Stimulated activated CD8-positive, alpha-beta memory T cell treated with anti-CD3 and anti-CD28 coated beads, Interleukin-15, amount 100 ng/mL, for 48 hours (primary cell): Measurements from ENCODE around the gene ADGRB3.

Experiments used
- DNase-seq, 2 donors: peaks; one replicate each; pipeline ENCODE4 v3.0.0-alpha.2; 2020; ENCODE audit warnings: low read depth in 2 of 2

ADGRB3 gene

DNA sequence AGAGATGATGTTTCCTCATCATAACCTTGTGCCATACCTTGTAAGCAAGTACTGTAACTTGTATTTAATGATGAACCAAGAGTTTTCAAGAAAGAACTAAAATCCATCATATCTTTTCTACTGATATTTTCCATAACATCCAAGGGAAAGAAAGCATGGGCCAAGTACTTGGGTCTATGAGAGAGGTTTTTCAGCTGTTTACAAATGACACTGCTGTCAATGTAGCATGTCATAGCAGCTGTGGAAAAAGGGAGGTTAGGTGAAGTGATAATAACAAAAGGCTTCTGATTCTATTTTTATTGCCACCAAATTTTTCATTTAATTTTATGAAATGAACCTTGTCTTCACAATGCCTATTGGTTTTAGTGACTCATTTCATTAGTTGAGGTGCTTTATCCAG, 679.4 kb downstream of the ADGRB3 start:
- DNase-seq = no peak

DNA sequence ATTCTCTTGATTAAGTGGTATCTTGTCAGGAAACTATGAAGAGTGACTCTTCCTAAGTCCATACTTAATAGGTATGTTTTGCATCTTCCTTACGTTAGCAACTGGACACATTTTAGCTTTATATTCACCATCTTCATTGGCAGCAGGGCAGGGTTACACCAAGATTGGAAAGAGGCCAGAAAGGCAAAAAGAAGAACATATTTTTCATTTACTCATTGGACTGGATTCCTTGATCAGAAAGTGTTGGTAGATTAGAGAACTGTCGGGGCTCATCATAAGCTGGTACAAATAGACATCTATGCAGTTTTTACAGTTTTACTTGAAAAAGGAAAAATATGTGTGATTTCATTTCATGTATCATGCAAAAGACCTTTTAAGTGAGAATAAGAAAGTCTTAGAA, 696.8 kb downstream of the ADGRB3 start:
- DNase-seq = no peak

GRCh38 chr6:69337311-69337710, 702.2 kb downstream of the ADGRB3 start:
- no peak for DNase-seq

DNA sequence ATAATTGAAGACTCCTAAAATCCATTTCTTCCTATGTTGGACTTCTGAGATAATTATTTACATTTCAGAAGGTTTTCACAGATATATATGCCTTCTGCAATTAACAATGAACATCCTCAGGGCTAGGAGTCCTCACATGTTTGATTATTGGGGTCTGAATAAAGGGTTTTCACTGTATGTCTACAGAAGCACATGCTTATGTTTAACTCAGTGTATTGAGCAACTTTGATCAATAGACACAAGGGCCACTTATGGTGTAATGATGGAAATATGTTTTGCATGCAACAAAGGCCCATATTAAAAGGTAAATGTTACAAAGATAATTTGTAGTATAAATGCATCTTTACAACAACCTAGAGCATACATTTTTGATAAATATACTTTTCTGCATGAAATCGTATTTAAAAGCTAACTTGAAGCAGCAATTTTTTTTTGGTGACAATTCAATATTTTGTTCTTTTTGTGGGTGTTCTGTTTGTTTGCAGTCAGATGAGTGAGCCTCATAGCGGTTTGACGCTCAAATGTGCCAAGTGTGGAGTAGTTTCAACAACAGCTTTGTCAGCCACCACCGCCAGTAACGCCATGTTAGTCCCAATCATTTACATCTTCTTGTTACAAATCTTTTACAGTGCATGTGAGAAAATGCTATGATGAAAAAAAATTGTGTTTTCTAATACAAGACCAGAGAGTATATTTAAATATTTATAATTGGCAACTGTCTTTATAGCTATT, 703.5 kb downstream of the ADGRB3 start:
- DNase-seq = no peak

GRCh38 chr6:69339163-69339550, 704.1 kb downstream of the ADGRB3 start:
- DNase-seq = no peak

GRCh38 chr6:69340196-69340595, 705.1 kb downstream of the ADGRB3 start:
- DNase-seq = no peak

DNA sequence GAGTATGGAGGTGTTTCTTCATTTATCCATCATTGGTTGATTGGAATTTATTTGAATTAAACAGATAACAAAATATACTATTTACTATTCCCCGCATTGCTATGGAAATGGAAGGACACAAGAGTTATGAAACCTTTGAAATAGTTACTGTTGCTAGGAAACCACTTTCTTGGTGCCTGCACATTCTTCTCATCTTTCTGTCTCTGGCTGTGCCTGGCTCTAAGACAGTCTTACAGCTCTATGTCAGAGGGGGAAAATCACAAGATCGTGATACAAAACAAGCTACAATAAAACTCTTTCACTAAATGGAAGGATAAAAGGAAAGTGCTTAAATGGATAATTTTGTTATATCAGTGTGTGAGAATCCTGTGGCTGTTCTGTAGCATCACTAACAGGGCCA, 708.8 kb downstream of the ADGRB3 start:
- no peak for DNase-seq

DNA sequence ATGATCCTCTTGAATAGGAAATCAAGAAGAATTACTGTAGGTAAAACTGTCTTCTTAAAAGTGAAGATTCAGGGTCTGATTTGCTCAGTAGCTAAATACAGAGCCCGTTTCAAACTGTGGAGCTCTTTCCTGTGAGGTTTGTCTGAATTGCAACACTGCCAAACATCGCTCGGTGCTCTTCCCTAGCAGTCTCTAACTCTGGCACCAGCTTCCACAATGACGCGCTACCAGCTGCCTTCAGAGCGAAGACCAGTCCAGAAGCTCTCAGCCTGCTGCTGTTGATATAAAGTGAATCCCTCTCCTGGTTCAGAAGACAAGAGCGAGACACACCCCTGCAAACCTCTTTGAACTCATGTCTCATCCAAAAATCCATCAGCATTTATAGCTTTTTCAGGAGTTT, 714.7 kb downstream of the ADGRB3 start:
- DNase-seq = no peak

DNA sequence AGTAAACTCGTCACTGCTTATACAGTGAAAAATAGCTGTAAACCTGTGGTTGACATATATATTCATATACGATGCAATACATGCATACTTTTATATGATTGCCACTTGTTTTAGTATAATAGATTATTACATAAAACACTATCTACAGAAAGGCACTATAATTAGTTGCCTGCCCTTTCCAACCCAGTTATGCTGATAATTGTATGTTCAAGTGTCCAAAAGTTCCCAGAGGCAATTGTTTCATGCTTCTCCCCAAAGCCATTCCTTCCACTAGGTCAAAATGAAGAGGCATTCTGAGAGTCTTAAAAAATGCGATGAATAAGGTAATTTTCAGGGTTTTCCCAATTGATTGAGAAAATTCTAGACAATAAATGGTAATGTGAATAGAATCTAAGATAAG, 727.1 kb downstream of the ADGRB3 start:
- DNase-seq = no peak

GRCh38 chr6:69366831-69367230, 731.7 kb downstream of the ADGRB3 start:
- DNase-seq = no peak

DNA sequence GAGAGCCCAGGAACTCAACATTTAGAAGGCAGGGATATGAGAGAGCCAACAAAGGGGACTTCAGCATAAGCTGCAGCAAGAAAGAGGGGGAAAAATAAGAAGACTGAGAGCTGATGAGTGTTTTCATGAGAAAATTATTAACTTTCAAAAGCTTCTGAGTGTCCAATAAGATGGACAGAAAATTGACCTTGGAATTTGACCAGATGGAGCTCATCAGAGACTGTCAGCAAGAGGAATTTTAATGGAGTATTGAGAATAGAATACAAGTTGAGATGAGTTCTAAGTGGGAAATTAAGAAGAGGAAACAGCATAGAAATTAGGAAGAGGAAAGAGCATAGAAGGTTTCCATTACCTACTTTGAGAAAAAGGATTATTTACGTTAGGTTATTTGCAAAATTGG, 733.5 kb downstream of the ADGRB3 start:
- no peak for DNase-seq

DNA sequence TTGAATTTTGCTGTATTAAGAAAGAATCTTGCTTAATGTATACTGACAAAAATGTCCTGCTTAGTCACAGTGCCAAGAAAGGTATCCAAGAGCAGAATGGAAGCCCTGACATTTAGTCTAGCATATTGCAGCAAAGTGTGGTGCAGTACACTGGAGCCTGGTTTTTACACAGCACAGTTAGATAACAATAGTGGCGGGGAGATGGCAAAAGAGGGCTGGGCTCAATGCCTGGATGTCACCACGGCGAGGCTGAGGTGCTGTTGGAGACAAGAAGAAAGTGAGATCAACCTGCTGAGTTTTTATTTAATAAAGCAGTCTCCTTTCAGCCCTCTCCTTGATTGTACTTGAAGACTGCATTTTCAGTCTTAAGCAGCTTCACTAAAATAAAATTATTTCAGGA, 735.7 kb downstream of the ADGRB3 start:
- DNase-seq = no peak

GRCh38 chr6:69378326-69378725, 743.2 kb downstream of the ADGRB3 start:
- no peak for DNase-seq

GRCh38 chr6:69379518-69379917, 744.4 kb downstream of the ADGRB3 start:
- no peak for DNase-seq

DNA sequence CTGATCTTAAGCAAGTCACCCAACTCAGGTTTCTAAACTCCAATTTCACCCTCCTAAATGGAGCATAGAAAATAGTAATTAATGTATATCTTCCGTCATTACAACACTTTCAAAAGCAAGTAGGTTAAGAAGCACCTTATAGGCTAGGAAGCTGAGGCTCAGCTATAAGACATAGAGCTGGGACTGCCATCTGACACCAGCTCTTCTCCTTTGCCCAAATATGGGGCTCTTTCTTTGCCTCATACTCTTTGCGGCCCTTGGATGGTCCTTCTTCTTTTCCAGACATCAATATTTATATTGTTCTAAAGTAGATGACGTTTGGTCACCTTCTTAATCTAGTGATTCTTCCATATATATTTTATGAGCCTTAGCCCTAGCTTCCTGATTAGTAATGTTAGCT, 748.5 kb downstream of the ADGRB3 start:
- DNase-seq = no peak

- no peak for DNase-seq
Measured at GRCh38 chr6:69386426-69386825, 751.3 kb downstream of the ADGRB3 start.

DNA sequence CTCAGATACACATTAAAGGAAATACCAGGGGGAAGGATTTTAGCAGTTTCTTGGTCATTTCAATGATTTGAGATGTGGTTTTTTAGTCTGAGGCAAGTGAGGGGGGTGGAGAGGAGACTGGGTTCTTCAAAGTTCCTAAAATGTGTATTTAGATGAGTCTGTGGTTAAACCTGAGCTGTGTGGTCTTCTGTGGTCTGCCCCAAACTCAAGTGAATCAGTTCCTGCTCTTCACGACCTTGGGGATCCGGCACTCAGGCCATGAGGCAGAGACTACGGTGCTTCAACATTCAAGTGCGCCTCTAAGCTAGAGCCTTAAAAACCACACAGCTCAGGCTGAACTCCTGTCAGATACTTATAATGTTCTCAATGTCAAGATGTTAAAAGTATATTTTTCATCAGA, 755.0 kb downstream of the ADGRB3 start:
- DNase-seq = no peak

DNA sequence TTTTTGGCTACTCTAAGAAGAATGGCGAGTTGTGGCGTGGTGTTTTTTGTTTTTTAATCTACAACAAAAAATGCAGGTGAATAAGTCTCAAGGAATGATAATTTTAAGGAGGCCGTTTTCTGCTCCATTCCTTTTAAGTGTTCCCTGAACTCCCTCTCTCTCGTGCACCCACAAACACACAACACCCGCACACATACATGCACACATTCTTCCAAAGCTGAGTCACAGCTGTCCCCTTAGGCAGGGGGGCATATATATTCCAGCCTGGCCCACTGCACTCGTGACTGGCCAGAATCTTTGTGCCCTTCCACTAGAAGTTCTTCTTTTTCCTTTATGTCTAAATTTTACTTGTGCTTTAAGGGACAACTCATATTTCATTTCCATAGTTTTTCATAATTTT, 756.0 kb downstream of the ADGRB3 start:
- no peak for DNase-seq

GRCh38 chr6:69392745-69393144, 757.7 kb downstream of the ADGRB3 start:
- no peak for DNase-seq

DNA sequence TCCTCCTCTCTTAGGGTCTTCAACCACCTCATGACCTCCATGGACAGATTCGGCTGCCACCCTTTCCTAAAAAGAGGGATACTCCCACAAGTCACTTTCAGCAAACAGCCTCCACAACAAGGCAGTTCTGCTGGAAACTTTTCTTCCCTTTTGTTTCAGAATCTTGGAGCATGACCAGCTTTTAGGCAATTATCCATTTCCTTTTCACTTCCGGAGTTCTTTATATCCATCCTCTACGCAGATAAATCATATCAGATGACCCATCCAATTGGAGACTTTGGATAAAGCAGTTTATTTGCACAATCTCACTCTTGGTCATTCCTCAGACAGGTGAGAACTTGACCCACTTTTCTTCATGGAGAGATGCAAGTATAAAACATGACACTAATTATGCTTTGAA, 763.2 kb downstream of the ADGRB3 start:
- no peak for DNase-seq

DNA sequence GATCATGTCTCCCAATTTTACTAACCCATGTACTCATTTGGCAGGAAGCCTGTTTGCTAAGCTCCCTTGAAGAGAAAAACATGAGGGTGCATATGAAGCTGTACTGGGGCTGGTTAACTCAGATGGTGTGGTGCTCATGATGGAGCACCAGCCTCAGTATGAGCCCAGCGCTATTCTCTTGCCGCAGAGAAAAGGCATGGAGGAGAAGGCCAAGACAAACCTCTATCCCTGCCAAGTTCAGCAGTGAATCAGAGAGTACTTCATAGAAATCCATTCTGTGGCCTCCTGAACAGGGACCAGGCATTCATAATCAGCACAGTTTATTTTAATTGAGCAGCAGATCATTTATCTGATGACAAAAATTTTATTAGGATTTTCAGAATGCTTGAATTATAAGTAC, 763.6 kb downstream of the ADGRB3 start:
- DNase-seq = no peak

DNA sequence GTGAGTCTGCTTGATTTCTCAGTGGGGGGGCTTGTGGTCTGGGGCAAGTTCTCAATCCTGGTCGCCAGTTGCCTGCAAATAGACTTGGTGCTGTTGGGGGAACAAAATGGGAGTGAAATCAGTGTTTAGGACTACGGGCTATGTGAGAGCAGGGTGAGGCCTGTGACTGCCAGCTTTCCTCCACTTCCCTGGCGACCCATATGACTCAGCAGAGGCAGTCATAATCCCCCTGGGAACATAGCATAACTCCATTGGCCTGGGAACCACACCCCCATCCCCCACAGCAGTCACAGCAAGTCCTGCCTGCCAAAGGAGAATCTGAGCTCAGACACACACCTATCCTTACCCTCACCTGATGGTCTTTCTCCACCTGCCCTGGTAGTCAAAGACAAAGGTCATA, 773.8 kb downstream of the ADGRB3 start:
- no peak for DNase-seq

DNA sequence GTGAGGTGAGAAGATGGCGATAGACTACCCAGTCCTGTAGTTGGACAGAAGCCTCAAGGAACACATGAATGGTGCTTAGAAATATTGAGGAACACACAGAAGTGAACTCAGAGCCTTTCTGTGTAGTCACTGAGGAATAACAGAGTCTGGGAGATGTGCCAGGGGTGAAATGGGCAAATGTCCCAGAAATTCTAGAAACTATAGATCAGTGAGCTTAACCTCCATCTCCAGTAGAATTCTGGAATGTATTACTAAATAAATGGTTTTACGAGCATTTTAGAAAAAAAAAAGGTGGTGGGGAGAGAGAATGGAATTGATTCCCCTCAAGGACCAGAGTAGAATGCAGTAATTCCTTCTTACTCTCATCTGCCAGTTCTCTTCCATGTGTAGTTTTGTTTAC, 781.7 kb downstream of the ADGRB3 start:
- DNase-seq = no peak

GRCh38 chr6:69421269-69421668, 786.2 kb downstream of the ADGRB3 start:
- no peak for DNase-seq
